Limb (tissue), 2 donors: ENCODE data around the gene KHDC4.

Experiments
- DNase-seq, 2 donors: peaks; one replicate each; pipeline ENCODE4 v3.0.0-alpha.2; 2016; ENCODE audit errors: extremely low spot score in 2 of 2

Gene KHDC4

GRCh38 chr1:155934097-155934935 lies at the start of gene KHDC4:
Gene KHDC4, minus strand, starts transcription at chr1:155934413. Its CDS starts 40 bp downstream, at chr1:155934373.
- peak; percentile 95 to 99 for DNase-seq

- DNase-seq = peak; percentile 61 to 84
These were observed 49.2 kb upstream of the KHDC4 start for GRCh38 chr1:155983191-155984024.

- DNase-seq = no peak
These were observed 47.9 kb upstream of the KHDC4 start for GRCh38 chr1:155982106-155982505.

- DNase-seq = no peak
These were observed 47.3 kb upstream of the KHDC4 start for GRCh38 chr1:155981266-155982088.

- peak in 1 of 2 donors; percentile 40 for DNase-seq
These were observed 45.6 kb upstream of the KHDC4 start for GRCh38 chr1:155979597-155980343.

GRCh38 chr1:155978973-155979429 lies 44.8 kb upstream of the KHDC4 start:
- DNase-seq = peak in 1 of 2 donors; percentile 47

- DNase-seq = peak; percentile 60 to 87
These were observed 44.2 kb upstream of the KHDC4 start, which contains the start of gene ARHGEF2 for GRCh38 chr1:155978325-155978972. Gene ARHGEF2, minus strand, starts transcription at chr1:155978547. Its CDS starts 120 bp downstream, at chr1:155978427.

- DNase-seq = peak; percentile 58 to 77
These were observed 43.6 kb upstream of the KHDC4 start for GRCh38 chr1:155977690-155978324.

GRCh38 chr1:155976913-155977689 lies 42.9 kb upstream of the KHDC4 start:
- DNase-seq = no peak

- peak; percentile 73 to 88 for DNase-seq
These were observed 42.1 kb upstream of the KHDC4 start for GRCh38 chr1:155976062-155976912.

GRCh38 chr1:155975375-155976061 lies 41.3 kb upstream of the KHDC4 start:
- no peak for DNase-seq

GRCh38 chr1:155974208-155975115 lies 40.2 kb upstream of the KHDC4 start:
- DNase-seq = no peak

GRCh38 chr1:155973723-155974122 lies 39.5 kb upstream of the KHDC4 start:
- DNase-seq = no peak

GRCh38 chr1:155971910-155972809 lies 37.9 kb upstream of the KHDC4 start:
- DNase-seq = no peak

- no peak for DNase-seq
These were observed 36.4 kb upstream of the KHDC4 start for GRCh38 chr1:155970531-155971167.
